Measurements from ENCODE around the gene RALGPS1. TPM values are rescaled to one million over a fixed set of nuclear protein-coding genes. Genes with fewer than 3 reads are reported as not detected.

Gene RALGPS1
- total and polyA plus RNA-seq, 2 of the 13 experiments (the other 11 are each of a cell fraction or from before 2014, with no cell fraction given): 3.7 to 6.5 TPM

GRCh38 chr9:127159325-127159801 is 244.8 kb downstream of the RALGPS1 start (continued):
- TF ChIP-seq MBNL3 (CRISPR knock-in tag; conservative IDR thresholded peaks at IDR 0.05): no peak
- TF ChIP-seq PHF5A (CRISPR knock-in tag; IDR thresholded peaks at IDR 0.05; ENCODE audit: low read depth, unreplicated experiment): peak; percentile 40
- no peak for TF ChIP-seq ZNF512B (CRISPR knock-in tag; IDR thresholded peaks at IDR 0.05; ENCODE audit: borderline replicate concordance)
- no peak for TF ChIP-seq TOE1 (CRISPR knock-in tag; IDR thresholded peaks at IDR 0.05)
- peak; percentile 94; the same call in 1 of the 2 replicates for TF ChIP-seq ZNF569 (CRISPR knock-in tag; IDR thresholded peaks at IDR 0.05; ENCODE audit: borderline replicate concordance)
- TF ChIP-seq ZNF644 (CRISPR knock-in tag; IDR thresholded peaks at IDR 0.05; ENCODE audit: low read depth): peak; percentile 94
- TF ChIP-seq, protein P1, sequence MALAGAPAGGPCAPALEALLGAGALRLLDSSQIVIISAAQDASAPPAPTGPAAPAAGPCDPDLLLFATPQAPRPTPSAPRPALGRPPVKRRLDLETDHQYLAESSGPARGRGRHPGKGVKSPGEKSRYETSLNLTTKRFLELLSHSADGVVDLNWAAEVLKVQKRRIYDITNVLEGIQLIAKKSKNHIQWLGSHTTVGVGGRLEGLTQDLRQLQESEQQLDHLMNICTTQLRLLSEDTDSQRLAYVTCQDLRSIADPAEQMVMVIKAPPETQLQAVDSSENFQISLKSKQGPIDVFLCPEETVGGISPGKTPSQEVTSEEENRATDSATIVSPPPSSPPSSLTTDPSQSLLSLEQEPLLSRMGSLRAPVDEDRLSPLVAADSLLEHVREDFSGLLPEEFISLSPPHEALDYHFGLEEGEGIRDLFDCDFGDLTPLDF (CRISPR knock-in tag; IDR thresholded peaks at IDR 0.05): peak; percentile 61
- TF ChIP-seq KDM3A (CRISPR knock-in tag; IDR thresholded peaks at IDR 0.05; ENCODE audit: low read depth): peak; percentile 86; the same call in 1 of the 2 replicates
- peak; percentile 98 for TF ChIP-seq ETS1 (CRISPR knock-in tag; IDR thresholded peaks at IDR 0.05)
- TF ChIP-seq, protein P2, sequence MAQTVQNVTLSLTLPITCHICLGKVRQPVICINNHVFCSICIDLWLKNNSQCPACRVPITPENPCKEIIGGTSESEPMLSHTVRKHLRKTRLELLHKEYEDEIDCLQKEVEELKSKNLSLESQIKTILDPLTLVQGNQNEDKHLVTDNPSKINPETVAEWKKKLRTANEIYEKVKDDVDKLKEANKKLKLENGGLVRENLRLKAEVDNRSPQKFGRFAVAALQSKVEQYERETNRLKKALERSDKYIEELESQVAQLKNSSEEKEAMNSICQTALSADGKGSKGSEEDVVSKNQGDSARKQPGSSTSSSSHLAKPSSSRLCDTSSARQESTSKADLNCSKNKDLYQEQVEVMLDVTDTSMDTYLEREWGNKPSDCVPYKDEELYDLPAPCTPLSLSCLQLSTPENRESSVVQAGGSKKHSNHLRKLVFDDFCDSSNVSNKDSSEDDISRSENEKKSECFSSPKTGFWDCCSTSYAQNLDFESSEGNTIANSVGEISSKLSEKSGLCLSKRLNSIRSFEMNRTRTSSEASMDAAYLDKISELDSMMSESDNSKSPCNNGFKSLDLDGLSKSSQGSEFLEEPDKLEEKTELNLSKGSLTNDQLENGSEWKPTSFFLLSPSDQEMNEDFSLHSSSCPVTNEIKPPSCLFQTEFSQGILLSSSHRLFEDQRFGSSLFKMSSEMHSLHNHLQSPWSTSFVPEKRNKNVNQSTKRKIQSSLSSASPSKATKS (CRISPR knock-in tag; IDR thresholded peaks at IDR 0.05): peak; percentile 86; the same call in 1 of the 2 replicates
- TF ChIP-seq ZNF891 (CRISPR knock-in tag; IDR thresholded peaks at IDR 0.05): peak; percentile 80; the same call in 1 of the 2 replicates
- no peak for TF ChIP-seq SMARCC2 (IDR thresholded peaks at IDR 0.05)
- TF ChIP-seq NR1H2 (CRISPR knock-in tag; IDR thresholded peaks at IDR 0.05; ENCODE audit: borderline replicate concordance, low read depth): peak; percentile 92
- TF ChIP-seq ZBTB7B (CRISPR knock-in tag; IDR thresholded peaks at IDR 0.05): peak; percentile 64; the same call in 1 of the 2 replicates
- TF ChIP-seq DDIT3 (CRISPR knock-in tag; IDR thresholded peaks at IDR 0.05): no peak
- TF ChIP-seq ATF7-NPFF (CRISPR knock-in tag; IDR thresholded peaks at IDR 0.05; ENCODE audit: low read depth): peak; percentile 97
- no peak for TF ChIP-seq RBM39 (IDR thresholded peaks at IDR 0.05; ENCODE audit: low read depth, low read length, poor library complexity, severe bottlenecking)
- TF ChIP-seq, protein P3, sequence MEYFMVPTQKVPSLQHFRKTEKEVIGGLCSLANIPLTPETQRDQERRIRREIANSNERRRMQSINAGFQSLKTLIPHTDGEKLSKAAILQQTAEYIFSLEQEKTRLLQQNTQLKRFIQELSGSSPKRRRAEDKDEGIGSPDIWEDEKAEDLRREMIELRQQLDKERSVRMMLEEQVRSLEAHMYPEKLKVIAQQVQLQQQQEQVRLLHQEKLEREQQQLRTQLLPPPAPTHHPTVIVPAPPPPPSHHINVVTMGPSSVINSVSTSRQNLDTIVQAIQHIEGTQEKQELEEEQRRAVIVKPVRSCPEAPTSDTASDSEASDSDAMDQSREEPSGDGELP (IDR thresholded peaks at IDR 0.05; ENCODE audit: borderline replicate concordance, low read depth): no peak
- TF ChIP-seq HOXA3 (CRISPR knock-in tag; IDR thresholded peaks at IDR 0.05): peak; percentile 87
- no peak for TF ChIP-seq ZBTB3 (CRISPR knock-in tag; IDR thresholded peaks at IDR 0.05; ENCODE audit: borderline replicate concordance, low read depth)

All from HepG2 (cell line).